OCI-M2 (cell line): ENCODE results near the gene LGR5.

Experiments used
- DNase-seq: peaks from one replicate; lab custom pipeline; 2025; ENCODE audit not compliant: unreplicated experiment; lab: John Stamatoyannopoulos, UW

LGR5 gene

GRCh38 chr12:71439613-71440344, at the start of gene LGR5:
Gene LGR5 (plus strand): TSS chr12:71439798. CDS start chr12:71440081, 283 bp downstream.
- DNase-seq, result no peak

- no peak for DNase-seq
These were observed 47.0 kb upstream of the LGR5 start for GRCh38 chr12:71392521-71393145.

GRCh38 chr12:71393625-71394024, 46.0 kb upstream of the LGR5 start:
- no peak for DNase-seq

- no peak for DNase-seq
These were observed 42.1 kb upstream of the LGR5 start for GRCh38 chr12:71397433-71397954.

- no peak for DNase-seq
These were observed 40.4 kb upstream of the LGR5 start for GRCh38 chr12:71399197-71399596.

GRCh38 chr12:71400481-71400880, 39.1 kb upstream of the LGR5 start:
- DNase-seq, result no peak

GRCh38 chr12:71405884-71406283, 33.7 kb upstream of the LGR5 start:
- no peak for DNase-seq

- no peak for DNase-seq
These were observed 31.9 kb upstream of the LGR5 start for GRCh38 chr12:71407732-71408131.

- DNase-seq, result no peak
These were observed 28.8 kb upstream of the LGR5 start for GRCh38 chr12:71410844-71411243.

- DNase-seq, result no peak
These were observed 28.0 kb upstream of the LGR5 start for GRCh38 chr12:71411635-71412034.

- DNase-seq, result no peak
These were observed 24.0 kb upstream of the LGR5 start for GRCh38 chr12:71415336-71416231.

GRCh38 chr12:71417181-71417580, 22.4 kb upstream of the LGR5 start:
- DNase-seq, result no peak

GRCh38 chr12:71420775-71421406, 18.7 kb upstream of the LGR5 start:
- DNase-seq, result no peak

- no peak for DNase-seq
These were observed 13.9 kb upstream of the LGR5 start for GRCh38 chr12:71425568-71426299.

- no peak for DNase-seq
These were observed 13.1 kb upstream of the LGR5 start for GRCh38 chr12:71426300-71427047.

- DNase-seq, result no peak
These were observed 8.8 kb upstream of the LGR5 start for GRCh38 chr12:71430756-71431155.

GRCh38 chr12:71431991-71432390, 7.6 kb upstream of the LGR5 start:
- DNase-seq, result no peak

GRCh38 chr12:71432936-71433335, 6.7 kb upstream of the LGR5 start:
- no peak for DNase-seq

GRCh38 chr12:71436696-71437095, 2.9 kb upstream of the LGR5 start:
- DNase-seq, result no peak
